IPS-20b (cell line): ENCODE results near the gene SSTR4.
"Not testable (repeated sequence)": the region's sequence is repeated elsewhere in the genome, so short reads cannot be mapped to it uniquely, and the experiment has no call there.

Experiments
- H3K27ac ChIP-seq: one replicate; pipeline ENCODE4 v1.5.1; 2013; ENCODE audit warnings: low read length
- H3K27me3 ChIP-seq: 2 replicates; pipeline ENCODE4 v1.6.1; 2013; ENCODE audit warnings: mild to moderate bottlenecking, low read length, inconsistent platforms; ENCODE audit not compliant: insufficient read depth
- H3K36me3 ChIP-seq: 2 replicates; pipeline ENCODE4 v1.6.1; 2013; ENCODE audit warnings: low read depth, mild to moderate bottlenecking, inconsistent platforms, low read length, moderate library complexity; ENCODE audit not compliant: insufficient read depth
- H3K4me1 ChIP-seq: 2 replicates; pipeline ENCODE4 v1.6.1; 2013; ENCODE audit warnings: mild to moderate bottlenecking, control low read depth, inconsistent platforms, low read length, moderate library complexity; ENCODE audit not compliant: insufficient read depth
- H3K4me3 ChIP-seq: 2 replicates; pipeline ENCODE4 v1.5.1; 2013; ENCODE audit warnings: mild to moderate bottlenecking, low read length, inconsistent platforms
- H3K9ac ChIP-seq: 2 replicates; pipeline ENCODE4 v1.6.1; 2013; ENCODE audit warnings: low read depth, mild to moderate bottlenecking, inconsistent platforms, low read length, moderate library complexity
- H3K9me3 ChIP-seq: 2 replicates; pipeline ENCODE4 v1.6.1; 2013; ENCODE audit warnings: mild to moderate bottlenecking, low read depth, low read length, inconsistent platforms; ENCODE audit not compliant: insufficient read depth

SSTR4 gene

DNA sequence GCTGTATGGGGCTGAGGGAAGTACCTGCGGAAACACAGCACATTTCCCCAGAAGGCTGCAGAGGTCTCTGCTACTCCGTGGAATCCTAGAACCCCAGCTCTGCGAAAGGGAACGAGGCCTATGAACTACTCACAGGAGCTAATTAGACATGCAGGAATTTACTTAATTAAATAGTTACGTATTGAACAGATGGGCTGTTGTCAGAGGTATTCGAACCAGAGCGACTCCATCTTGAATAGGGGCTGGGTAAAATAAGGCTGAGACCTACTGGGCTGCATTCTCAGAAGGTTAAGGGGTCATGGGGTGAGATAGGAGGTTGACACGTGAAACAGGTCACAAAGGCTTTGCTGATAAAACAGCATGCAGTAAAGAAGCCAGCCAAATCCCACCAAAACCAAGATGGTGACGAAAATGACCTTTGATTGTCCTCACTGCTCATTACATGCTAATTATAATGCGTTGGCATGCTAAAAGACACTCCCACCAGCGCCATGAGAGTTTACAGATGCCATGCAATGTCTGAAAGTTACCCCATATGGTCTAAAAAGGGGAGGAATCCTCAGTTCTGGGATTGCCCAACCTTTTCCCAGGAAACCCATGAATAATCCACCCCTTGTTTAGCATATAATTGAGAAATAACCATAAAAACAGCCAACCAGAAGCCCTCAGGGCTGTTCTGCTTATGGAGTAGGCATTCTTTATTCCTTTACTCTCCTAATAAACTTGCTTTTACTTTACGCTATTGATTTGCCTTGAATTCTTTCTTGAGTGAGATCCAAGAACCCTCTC is 14.7 kb upstream of the SSTR4 start:
- no peaks in the 10 kb centered on the region for H3K4me1 ChIP-seq
- H3K27ac ChIP-seq = no peak overlapping the region
- no peaks in the 10 kb centered on the region for H3K9me3 ChIP-seq
- no peak overlapping the region for H3K9ac ChIP-seq
- H3K4me3 ChIP-seq = no peak overlapping the region
- H3K27me3 ChIP-seq = no peaks in the 10 kb centered on the region
- H3K36me3 ChIP-seq = no peaks in the 10 kb centered on the region

DNA sequence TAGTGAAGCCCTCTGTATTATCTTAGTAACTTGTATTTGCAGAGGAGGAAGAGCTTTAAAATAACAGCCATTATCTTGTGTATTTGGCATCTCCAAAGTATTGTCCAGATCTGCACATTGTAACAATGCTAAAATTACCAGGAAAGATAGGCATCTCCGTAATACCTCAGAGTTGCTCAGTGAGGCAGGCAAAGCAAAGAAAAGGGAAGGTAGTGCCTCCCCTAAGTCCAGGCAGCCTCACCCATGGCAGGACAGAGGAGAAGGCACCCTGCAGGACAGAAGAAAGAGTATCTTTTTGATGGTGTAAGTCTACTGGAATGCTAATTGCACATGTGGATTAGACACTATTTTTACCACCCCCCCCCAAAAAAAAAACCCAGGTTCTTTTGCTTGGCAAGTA is 13.6 kb upstream of the SSTR4 start:
- H3K36me3 ChIP-seq = no peaks in the 10 kb centered on the region
- no peaks in the 10 kb centered on the region for H3K9me3 ChIP-seq
- H3K4me1 ChIP-seq = no peaks in the 10 kb centered on the region
- H3K4me3 ChIP-seq = no peak overlapping the region
- no peak overlapping the region for H3K27ac ChIP-seq
- no peaks in the 10 kb centered on the region for H3K27me3 ChIP-seq
- H3K9ac ChIP-seq = no peak overlapping the region

DNA sequence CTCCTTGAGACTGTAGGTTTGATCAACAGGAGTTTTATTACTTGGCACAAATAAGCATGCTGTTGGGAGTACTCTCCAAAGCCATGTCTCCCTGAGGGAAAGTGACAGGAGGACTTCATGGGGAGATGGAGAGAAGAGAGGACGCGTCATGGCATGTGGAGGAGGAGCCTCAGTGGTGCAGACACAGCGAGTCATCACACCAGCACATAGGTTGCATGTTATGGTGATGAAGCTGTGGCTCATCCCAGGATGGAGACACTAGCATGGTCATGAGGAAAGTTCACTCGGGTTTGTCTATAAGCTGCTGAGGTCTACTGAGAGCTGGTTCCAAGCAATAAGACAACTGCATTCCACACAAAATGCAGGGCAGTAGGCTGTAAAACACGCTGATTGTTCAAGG is 13.2 kb upstream of the SSTR4 start:
- H3K4me3 ChIP-seq = no peak overlapping the region
- H3K9ac ChIP-seq = no peak overlapping the region
- no peaks in the 10 kb centered on the region for H3K27me3 ChIP-seq
- H3K27ac ChIP-seq = no peak overlapping the region
- no peaks in the 10 kb centered on the region for H3K36me3 ChIP-seq
- no peaks in the 10 kb centered on the region for H3K4me1 ChIP-seq
- H3K9me3 ChIP-seq = no peaks in the 10 kb centered on the region

DNA sequence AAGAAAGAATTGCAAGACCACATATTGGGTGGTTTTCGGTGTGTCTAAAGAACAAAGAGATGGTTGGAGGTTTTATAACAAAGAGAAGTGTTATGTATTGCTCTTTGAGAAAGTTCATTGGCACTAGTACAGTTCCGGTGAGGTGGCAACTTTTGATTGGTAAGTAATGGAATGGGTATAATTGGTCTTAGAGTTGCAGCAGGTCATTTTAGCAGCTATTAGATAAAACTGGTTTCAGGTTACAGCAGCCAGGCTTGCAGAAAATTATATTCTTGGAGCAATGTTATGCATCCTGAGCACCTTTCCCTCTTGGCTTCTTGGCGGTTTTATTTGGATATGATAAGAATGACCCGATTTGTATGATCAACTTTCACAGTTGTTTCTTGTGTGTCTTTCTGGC is 12.3 kb upstream of the SSTR4 start:
- Histone ChIP-seq H3K9ac (no peak overlapping the region), H3K4me1 (no peaks in the 10 kb centered on the region), H3K9me3 (no peaks in the 10 kb centered on the region), H3K27ac (no peak overlapping the region), H3K4me3 (no peak overlapping the region), H3K36me3 (no peaks in the 10 kb centered on the region), H3K27me3 (no peaks in the 10 kb centered on the region)

DNA sequence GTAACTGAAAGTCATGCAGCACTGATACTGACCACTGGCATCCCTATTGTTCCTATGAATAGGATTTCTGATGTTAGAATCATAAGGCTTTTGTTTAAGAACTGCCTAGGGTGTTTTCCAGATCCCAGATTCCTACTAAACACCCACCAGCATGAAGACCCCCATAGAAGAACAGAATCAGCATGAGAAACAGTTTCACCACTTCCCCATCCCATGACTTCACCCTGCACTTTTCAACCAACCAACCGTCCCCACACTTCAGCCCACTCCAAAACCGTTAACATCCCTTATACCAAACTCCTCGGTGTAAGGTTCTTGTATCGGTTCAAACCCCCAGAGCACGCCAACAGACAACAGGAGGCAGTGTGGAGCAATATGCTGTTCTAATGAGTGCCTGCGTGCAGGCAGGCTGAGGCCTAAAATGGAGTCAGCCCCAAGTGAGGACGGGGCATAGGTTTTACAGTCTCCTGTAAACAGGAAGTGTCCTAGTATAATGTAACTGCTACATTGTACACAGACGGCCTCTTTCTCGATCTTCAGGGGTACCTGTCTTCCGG is 11.4 kb upstream of the SSTR4 start:
- Histone ChIP-seq H3K27me3 (peaks cover 1% of the 10 kb centered on the region; the same call in 1 of the 2 replicates), H3K4me3 (no peak overlapping the region), H3K27ac (no peak overlapping the region), H3K36me3 (no peaks in the 10 kb centered on the region), H3K4me1 (no peaks in the 10 kb centered on the region), H3K9me3 (no peaks in the 10 kb centered on the region), H3K9ac (no peak overlapping the region)

DNA sequence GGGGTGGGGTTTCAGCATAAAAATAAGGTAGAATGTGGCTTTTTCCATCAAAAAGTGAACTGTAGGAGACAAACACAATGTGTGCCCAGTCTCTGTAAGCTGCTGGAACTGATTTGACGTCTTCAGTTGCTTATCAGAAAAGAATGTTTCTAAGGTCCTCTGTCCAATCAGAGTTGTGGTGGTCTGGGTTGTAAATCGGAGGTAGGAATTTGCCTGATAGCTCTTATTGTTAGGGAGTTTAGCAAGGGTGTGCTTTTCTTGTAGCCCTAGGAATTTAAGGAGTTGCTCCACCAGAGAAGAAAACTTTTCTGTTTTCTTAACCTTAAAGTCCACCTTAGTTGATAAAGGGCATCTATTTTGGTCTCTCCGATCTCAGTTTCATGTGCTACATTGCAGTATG is 10.4 kb upstream of the SSTR4 start:
- H3K27me3 ChIP-seq = peaks cover 5% of the 10 kb centered on the region; the same call in 1 of the 2 replicates
- no peak overlapping the region for H3K9ac ChIP-seq
- H3K4me3 ChIP-seq = no peak overlapping the region
- H3K9me3 ChIP-seq = no peaks in the 10 kb centered on the region
- no peaks in the 10 kb centered on the region for H3K36me3 ChIP-seq
- H3K27ac ChIP-seq = no peak overlapping the region
- no peaks in the 10 kb centered on the region for H3K4me1 ChIP-seq

DNA sequence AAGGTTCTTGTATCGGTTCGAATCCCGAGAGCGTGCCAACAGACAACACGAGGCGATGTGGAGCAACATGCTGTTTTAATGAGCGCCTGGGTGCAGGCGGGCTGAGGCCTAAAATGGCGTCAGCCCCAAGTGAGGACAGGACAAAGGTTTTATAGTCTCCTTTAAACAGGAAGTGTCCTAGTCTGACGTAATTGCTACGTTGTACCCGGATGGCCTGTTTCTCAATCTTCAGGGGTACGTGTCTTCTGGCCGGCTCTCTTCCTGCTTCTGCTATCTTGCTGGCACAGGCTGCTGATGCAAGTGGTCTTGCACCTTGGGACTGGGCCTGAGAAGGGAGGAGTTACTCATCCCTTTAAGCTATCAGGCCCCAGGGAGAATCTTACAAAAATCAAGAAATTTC is 9.6 kb upstream of the SSTR4 start:
- not testable (repeated sequence) for H3K9me3 ChIP-seq, H3K27me3 ChIP-seq, H3K4me3 ChIP-seq, H3K9ac ChIP-seq, H3K4me1 ChIP-seq, H3K36me3 ChIP-seq, H3K27ac ChIP-seq

DNA sequence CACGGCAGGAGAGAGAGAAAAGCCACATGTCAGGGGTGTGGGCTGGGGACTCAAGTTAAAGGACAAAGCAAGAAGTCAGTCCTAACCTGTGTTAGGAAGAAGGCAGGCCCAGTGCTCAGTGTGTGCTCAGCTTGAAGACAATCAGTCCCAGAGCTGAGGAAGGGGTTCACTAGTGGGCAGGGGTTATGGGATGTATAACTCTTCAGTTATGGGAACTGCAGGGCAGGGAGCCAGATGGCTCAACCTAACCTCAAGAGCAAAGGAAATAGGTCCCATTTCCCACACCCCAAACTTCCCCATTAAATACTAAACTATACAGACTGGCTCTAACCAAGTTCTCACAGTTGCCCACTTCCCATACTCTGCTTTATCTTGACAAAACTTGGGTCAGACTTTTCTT is 7.4 kb upstream of the SSTR4 start:
- Histone ChIP-seq H3K36me3 (no peaks in the 10 kb centered on the region), H3K27ac (no peak overlapping the region), H3K27me3 (peaks cover 14% of the 10 kb centered on the region), H3K9ac (no peak overlapping the region), H3K4me3 (no peak overlapping the region), H3K4me1 (no peaks in the 10 kb centered on the region), H3K9me3 (no peaks in the 10 kb centered on the region)

DNA sequence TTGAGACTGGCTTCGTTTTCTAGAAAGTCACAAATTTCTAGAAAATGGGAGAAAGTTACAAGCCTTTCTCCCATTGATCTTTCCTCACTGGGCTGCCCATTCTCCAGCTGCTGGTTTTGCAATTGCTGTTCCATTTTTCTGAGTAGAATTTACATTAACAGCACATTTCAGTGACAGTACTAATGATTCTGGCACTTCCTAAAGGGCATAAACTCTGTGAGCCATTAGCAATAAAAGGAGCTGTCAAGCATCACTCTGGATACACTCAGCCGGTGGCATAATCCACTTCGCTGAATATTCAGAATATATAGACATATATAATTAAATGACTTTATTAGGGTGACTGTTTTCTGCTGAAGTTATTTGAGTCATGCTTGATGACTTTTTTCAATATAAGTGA is 6.7 kb upstream of the SSTR4 start:
- H3K9ac ChIP-seq = no peak overlapping the region
- no peak overlapping the region for H3K27ac ChIP-seq
- H3K9me3 ChIP-seq = no peaks in the 10 kb centered on the region
- peaks cover 21% of the 10 kb centered on the region for H3K27me3 ChIP-seq
- H3K4me3 ChIP-seq = no peak overlapping the region
- H3K36me3 ChIP-seq = no peaks in the 10 kb centered on the region
- no peaks in the 10 kb centered on the region for H3K4me1 ChIP-seq

DNA sequence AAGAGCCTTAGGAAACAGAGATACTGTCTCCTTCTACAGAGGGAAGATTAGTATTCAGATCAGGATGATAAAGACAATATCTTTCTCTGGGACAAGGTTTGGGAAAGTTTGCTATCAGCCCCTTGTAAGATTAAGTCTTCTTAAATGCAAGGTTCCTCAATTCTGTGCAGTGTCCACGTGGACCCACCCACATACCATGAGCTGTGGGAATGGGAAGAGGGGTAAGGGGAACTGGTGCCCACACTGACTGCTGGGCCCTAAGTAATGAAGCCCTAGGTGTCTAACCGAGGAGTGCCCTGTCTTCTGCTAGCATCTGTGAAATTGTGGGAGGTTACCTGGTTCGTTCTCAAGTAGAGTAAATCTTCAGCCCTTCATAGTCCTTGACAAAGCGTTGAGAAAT is 5.8 kb upstream of the SSTR4 start:
- peaks cover 30% of the 10 kb centered on the region for H3K27me3 ChIP-seq
- H3K36me3 ChIP-seq = no peaks in the 10 kb centered on the region
- H3K4me1 ChIP-seq = no peaks in the 10 kb centered on the region
- H3K4me3 ChIP-seq = no peak overlapping the region
- H3K9me3 ChIP-seq = no peaks in the 10 kb centered on the region
- no peak overlapping the region for H3K27ac ChIP-seq
- no peak overlapping the region for H3K9ac ChIP-seq

DNA sequence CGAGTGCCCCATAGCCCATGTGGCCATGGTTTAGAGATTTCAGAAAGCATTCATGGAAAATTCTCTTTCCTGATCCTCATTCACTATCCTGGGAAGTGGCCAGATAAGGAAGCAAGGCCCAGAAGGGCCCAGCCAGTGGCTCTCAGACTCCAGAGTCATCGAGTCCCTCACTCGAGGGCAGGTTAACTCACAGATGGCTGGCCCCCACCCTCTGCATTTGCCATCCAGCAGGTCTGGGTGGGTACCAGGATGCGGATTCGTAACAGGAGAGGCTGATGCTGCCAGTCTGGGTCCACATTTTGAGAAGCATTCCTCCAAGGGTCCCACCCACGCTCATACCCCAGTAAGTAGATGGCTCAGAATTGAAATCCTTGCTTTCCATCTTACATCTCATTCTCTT is 3.8 kb upstream of the SSTR4 start:
- no peaks in the 10 kb centered on the region for H3K9me3 ChIP-seq
- no peak overlapping the region for H3K4me3 ChIP-seq
- no peaks in the 10 kb centered on the region for H3K36me3 ChIP-seq
- no peaks in the 10 kb centered on the region for H3K4me1 ChIP-seq
- H3K27me3 ChIP-seq = peaks cover 50% of the 10 kb centered on the region
- no peak overlapping the region for H3K9ac ChIP-seq
- no peak overlapping the region for H3K27ac ChIP-seq

DNA sequence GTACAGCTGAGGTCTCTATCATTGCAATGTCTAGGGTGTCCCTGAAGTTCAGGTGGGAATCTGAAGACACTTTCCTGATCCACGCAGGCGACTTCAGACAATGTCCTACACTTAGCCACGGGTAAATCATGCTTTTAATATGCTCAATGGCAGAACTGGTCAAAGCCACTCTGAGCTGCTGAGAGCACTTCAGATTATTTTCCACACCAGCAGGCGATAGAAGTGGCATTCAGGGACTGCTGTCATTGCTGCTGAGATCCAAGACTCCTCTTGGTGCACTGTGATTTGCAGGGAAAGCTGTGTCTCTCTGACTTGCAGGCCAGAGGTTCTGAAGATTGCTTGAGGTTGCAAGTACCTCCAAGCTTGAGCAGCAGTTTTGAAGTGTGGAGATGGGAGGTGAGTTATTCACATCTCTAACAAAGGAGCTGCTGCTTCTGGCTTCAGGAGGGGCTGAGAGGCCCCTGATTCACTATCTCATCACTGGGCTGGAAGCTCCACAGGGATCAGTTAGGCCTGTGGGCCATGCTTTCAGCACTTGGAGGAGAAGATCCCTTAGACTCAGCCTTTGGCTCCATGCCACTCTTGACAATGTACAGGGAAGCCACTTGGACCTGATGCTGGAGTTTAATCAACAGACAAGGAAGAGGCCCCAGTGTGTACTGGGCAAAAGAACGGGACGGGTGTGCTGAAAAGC is 2.9 kb upstream of the SSTR4 start:
- H3K4me3 ChIP-seq = no peak overlapping the region
- H3K9me3 ChIP-seq = no peaks in the 10 kb centered on the region
- H3K36me3 ChIP-seq = no peaks in the 10 kb centered on the region
- no peak overlapping the region for H3K27ac ChIP-seq
- no peak overlapping the region for H3K9ac ChIP-seq
- H3K27me3 ChIP-seq = peaks cover 59% of the 10 kb centered on the region
- H3K4me1 ChIP-seq = no peaks in the 10 kb centered on the region
